GM18502 (cell line): Measurements from ENCODE around the gene ADORA3.
A peak's percentile ranks its signal among the peaks of the same experiment; 100 is the strongest.
"Not testable (repeated sequence)": the region's sequence is repeated elsewhere in the genome, so short reads cannot be mapped to it uniquely, and the experiment has no call there.

Source experiments
- ATAC-seq: cut with Tn5 transposase; IDR thresholded peaks from one replicate; pipeline ENCODE4 v1.9.1; 2021; ENCODE audit warnings: mild to moderate bottlenecking; ENCODE audit not compliant: unreplicated experiment, poor library complexity

Gene ADORA3

DNA sequence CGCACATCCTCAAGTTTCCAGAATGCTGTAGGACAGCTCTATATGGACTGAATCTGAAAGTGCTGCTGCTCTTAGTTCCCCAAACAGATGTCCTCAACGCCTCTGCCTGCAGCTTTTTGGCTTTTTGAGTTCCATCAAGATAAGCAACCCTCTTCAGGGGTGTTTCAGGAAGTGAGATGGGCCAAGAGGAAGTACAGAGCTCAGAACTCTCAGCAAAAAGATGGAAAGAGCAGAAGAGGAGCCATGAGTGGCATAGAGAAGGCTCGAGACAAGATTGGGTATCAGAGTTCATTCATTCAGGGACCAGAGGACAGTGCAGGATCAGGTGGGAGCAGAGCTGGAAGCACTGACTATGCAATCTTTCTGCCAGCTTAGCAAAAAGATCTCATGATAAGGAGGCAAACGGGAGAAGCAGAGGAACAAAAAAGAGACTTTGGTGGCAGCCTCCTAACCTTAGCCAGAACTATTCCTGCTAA lies at the start of gene ADORA3, which contains the start of gene TMIGD3:
Gene ADORA3, minus strand, starts transcription at position 49 of the 476 bp plus-strand sequence. CDS start 279 bp downstream, outside the sequence.
Gene TMIGD3, minus strand, starts transcription at position 49 of the 476 bp plus-strand sequence. CDS start 279 bp downstream, outside the sequence.
- ATAC-seq = no peak

DNA sequence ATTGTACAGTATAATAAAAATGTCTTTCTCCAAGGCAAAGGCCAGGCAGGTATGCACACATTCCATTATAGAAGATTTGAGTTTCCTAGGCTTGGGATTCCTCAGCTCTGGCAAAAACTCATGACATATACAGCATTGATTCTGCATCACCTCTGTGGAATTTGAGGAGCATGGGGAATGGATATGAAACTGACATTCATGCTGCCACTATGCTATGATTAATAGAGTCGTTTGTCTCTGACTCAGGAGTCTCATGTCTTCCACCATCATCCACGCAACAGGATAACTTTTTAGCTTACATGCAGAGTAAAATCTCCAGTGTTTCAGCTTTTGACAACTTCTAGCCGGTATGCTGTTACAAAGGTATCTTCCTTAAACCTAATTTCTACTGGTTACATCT lies 49.8 kb upstream of the ADORA3 start:
- ATAC-seq = no peak

DNA sequence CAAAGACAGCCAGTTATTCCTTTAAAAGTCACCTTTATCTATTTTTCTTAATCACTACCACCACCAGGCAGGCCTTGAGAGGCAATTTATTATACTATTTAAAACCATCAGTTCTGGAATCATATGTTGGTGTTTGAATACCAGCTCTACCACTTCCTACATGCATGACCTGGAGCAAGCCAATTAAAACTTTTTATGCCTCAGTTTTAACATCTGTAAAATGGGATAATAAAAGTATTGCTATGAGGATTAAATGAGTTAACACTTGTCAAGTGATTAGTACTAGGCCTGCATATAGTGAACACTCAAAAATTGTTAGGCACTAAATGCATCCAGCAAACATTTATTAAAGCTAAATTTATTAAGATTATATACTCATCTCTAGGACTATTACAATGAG lies 49.2 kb upstream of the ADORA3 start:
- ATAC-seq = no peak

DNA sequence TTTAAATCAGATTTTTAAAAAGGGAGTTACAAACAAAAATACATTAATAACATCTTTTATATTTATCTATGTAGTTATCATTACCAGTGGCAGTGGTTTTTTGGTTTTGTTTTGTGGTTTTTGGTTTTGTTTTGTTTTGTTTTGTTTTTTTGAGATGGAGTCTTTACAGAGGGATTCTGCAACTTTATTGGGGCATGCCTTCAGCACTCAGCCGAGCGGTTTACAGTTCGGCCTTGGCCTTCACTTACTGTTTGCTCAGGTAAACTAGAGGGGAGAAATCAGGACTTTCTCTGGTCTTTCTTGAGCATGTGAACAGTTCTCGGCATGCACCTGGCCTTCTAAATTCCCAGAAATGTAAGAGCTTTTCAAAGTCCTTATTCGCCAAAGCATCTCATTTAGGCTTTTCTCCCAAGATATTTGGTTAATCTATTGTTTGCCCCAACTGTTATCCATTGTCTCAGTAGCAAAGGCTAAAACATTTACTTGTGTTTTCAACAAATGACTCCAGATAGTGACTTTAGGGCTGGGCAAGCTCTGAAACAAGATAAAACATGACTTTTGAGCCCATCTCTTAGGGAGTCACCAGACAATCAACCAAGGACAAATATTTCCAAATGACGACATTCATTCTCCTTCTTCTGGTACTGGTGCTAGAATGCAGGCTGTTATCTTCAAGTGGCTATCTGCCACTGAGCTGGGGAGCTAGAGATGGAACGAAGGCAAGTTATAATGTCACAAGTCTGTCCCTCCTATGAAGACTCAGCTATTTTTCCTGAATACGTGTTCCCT lies 48.4 kb upstream of the ADORA3 start:
- ATAC-seq = no peak

DNA sequence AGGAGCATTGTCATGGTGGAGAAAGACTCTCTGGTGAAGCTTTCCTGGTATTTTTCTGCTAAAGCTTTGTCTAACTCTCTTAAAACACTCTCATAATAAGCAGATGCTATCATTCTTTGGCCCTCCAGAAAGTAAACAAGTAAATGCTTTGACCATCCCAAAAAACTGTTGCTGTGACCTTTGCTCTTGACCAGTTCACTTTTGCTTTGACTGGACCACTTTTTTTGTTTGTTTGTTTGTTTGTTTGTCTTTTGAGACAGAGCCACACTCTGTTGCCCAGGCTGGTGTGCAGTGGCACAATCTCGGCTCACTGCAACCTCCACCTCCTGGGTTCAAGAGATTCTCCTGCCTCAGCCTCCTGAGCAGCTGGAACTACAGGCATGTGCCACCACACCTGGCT lies 44.4 kb upstream of the ADORA3 start:
- ATAC-seq = not testable (repeated sequence)

DNA sequence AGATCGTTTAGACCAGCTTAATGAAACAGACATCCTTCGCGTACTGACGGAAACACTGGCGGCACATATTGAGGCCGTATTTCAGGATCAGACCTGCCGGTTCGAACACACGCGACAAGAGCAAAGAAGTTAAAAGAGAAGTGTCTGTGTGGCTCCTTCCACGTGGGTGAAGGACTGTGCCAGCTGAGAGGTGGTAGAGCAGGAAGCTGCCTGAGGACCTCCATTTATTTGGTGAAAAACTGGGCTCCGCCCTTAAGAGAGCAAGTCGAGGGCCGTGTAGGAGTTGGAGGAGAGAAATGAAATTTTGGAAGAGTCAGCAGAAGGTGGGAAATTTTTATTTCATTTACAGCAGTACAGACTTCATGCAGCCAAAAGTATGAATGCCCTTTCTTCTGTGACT lies 38.8 kb upstream of the ADORA3 start:
- ATAC-seq = no peak

DNA sequence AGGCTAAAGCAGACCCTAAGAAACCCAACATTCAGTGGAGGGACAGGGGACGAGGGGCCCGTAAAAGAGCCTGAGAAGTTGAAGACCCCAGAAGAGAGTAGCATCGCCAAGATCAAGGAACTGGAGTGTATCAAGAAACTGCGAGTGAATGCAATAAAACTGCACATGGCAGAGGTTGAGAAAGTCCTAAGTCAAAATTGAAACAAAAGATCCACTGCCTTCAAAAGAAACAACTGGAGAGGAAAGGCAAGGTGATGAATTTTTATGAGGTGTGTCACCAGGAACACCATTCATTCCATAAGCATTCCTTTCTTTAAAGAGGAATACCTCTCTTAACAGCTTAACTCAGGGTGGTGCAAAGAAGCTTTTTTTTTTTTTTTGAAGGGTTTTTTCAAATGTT lies 38.3 kb upstream of the ADORA3 start:
- ATAC-seq = no peak

DNA sequence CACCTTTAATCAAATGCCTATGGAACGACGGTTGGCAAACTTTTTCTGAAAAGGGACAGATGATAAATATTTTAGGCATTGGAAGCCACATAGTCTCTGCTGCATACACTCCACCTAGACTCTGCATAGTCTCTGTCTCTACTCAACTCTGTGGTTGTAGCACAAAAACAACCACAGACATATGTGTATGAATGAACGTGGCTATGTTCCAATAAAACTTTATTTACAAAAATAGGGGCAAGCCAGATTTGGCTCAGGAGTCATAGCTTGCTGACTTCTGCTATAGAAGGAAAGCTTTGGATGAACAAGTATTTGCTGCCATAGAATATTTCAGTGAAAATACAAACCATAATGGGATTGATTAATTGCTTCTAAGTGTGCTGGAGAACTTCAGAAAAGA lies 37.5 kb upstream of the ADORA3 start:
- ATAC-seq = no peak

DNA sequence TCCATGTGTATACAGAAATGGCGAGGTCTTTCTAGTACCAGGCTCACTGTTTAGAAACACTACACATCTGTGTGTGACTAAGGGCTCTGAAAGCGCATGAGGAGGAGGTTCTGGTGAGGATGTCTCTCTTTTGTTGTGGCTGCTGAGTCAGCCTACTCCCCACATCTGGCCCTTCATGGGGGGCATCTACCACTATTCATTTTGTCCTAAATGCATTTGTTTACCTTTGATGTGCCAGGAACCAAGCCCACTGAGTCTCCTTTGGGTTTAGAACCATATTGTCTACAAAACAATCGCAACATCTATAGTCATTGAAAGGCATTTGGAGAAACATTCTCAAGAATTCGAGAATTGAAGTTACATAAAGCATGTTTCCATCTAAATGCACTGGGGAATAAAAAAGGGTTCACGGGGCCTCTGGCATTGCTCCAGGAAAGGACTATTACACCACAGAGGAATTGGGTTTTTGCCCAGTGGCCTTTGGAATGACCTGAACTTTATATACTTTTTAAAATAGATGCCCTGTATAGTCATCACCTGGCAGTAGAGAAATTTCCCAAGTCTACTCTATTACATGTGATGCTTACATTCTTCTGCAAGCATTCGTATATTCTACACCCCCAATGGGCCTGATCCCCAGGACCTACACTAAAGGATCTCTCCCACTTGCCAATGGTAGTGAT lies 35.1 kb upstream of the ADORA3 start:
- ATAC-seq = no peak

DNA sequence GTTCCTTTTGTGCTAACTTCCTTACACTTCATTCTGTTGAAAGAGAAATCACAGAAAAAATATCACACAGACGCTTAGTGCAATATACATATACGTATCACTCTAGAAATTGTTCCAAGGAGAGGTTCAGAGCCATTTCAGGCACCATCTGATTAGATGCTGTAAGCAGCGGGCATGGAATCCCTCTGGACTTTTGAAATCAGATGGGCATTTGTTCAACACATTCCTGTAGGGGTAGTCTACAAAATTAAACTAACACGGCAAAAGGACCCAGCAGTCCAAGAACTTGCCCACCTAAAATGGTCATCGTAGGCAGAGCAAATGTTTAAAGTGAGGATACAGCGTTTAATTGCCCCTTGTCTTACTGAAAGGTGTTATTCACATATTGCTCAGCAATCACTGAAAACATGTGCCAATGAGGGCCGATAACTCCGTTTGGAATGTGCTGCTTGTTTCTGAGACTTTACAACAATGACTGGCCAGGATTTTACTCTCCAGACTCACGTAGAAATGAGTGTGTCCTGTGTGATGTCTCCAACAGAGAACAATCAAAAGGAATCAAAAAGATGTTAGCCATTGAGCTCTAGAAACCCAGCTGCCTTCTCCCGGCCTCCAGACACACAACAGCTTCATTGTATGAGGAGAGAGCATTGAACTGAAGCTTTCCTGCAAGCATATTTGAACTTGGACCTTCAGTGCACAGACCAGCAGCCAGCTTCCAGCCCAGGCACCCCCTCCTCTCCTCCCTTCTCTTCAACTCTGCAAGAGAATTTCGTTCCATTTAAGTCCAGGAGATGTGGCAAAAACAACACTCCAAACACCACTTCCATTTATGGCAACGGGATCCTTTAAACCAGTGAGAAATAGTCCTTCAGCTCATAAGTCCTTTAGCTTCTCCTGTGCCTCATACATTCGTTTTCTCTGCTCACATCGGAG lies 32.1 kb upstream of the ADORA3 start:
- no peak for ATAC-seq

DNA sequence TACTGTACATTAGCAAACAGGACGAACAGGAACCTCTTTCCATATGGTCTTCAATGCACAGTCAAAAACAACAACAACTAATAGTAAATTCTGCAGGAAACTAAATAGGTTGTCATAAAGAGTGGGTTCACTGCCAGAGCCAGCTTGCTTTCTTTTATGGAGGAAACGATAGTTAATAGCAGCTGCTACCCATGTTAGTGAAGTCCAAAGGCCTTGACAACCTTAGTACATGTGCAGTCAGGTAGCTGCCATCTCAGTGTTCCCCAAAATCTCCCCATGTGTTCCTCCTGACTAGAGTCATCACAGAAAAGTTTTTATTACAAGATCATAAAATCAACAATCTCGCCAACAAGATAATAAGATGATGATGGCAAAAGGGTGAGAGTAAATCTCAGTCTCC lies 16.6 kb upstream of the ADORA3 start:
- no peak for ATAC-seq

DNA sequence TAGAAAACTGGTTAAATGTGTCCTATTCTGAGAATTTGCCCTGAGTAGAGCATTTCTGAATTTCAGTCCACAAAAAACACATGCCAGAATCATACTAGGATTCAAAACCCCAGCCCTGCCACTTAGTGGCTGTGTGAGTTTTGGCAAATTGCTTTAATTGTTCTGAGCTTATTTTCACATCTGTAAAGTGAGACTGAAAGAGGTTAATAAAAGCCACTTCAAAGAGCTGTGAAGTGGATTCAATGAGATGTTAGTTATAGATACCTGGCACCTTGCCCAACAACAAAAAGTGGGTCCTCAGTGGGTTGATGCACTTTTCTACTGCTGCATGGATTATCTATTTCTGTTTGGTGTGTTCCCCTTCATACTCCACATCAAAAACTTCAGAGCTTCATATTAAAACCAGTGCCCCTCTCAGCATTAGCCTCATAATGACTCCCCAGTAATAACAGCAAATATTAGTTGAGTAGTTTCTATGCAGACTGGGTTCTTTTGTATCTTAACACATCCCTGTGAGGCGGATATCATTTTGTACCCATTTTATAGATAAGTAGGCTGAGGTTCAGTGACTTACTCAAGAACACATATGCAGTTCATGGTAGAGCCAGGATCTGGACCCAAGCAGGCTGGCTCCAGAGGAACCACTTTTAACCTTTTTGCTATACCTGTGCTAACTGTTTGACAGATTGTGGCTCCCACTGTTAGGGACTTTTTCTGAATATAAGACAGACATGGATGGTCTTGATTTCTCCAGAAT lies 14.2 kb upstream of the ADORA3 start:
- ATAC-seq = no peak

DNA sequence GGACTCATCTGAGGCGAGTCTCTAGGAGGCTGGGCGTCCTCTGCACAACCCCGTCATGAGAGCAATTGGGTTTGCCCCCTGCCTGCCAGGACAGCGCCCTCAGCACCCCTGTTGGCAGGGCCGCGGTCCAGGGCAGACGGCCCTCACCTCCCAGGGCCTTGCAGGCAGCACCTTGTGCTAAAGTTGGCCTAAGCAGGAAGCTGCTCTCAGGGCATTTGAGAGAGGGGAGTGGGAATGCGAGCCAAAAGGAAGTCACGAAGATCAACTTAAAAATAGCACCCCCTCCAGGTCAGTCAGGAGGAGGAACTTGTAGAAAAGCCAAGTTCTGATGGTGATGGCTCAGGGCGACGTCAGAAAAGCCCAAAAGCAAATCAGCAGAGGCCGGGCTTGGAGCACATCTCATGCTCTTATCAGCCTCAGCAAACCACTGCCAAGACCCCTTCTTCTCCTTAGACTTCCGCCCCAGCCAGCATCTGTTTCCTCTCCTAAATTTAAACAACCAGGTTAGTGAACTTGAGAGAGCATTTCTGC lies 12.6 kb upstream of the ADORA3 start:
- peak; percentile 51 for ATAC-seq

DNA sequence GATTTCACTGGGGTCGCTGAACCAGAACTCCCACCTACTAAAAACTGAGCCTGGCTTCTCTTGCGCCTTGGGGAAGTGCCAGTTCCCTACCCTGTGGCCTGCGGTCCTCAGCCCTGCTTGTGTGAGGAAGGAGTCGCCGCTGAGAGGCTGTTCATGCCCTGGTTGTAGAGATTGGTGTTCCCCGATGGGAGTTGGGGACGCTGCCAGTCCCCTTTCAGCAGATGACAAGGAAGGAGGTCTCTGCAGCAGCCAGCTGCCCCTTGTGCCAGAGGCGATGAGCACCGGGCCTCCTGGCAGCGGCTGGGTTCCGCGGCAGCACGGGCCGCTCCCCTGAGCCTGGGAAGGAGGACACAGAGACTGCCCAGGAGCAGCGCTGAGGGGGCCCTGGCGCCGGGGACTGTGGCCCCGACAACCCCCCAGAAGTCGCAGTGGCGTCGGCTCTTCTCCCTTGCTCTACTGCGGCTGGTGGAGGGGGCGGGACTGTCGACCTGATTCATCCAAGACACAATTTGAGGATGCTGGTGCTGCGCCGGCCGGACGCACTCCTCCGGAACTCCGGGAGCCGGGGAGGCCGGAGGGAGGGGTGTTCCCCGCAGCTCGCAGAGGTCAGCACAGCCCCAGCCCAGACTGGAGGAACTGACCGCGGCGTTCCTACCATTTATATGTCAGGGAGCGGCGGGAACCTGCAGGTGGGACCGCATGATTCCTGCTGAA lies 12.0 kb upstream of the ADORA3 start:
- ATAC-seq = peak; percentile 19

DNA sequence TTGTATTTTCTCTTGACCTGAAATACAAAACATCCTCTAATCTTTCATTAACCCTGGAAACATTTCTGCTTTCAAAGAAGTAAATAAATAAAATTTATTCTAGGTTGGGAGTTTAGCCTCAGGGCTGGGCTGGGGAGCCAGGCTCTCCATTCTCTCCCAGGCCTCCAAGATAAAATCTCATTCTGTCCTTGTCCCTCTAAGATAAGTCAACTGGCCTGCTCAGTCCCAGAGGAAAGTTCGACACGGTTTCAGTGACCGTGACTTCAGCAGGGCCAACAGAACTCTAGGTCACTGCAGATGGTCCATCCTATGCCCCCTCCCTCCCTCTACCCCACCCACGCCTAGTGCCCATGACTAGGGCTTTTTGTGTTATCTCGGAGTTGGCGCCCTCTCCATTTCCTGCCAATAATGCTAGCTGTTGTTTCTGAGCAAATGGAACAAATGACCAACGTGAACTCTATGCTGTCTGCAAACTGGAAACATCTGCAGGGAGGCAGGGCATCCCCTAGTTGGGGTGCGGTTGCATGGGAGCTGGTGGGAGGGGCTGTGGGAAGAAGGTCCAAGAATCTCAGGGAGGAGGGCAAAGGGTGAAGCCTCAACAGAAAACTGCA lies 10.1 kb upstream of the ADORA3 start:
- no peak for ATAC-seq

DNA sequence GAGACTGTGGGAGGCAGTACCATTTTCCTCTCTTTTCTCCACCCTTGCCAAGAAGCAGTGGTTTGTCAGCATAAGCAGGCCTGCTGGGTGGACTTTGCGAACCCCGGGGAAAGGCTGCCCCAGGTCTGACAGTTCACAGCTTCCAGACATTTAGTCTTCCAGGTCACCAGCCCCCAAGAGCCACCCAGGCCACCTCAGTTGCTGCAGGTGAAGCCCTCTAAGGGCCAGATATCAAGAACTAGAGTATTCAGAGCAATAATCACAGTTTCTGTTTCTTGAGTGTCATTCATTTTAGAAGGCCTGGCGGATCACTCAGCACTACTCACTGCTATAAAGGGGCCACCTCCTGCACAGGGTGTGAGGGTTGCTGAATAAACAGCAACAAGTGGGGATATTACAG lies 9.5 kb upstream of the ADORA3 start:
- no peak for ATAC-seq

DNA sequence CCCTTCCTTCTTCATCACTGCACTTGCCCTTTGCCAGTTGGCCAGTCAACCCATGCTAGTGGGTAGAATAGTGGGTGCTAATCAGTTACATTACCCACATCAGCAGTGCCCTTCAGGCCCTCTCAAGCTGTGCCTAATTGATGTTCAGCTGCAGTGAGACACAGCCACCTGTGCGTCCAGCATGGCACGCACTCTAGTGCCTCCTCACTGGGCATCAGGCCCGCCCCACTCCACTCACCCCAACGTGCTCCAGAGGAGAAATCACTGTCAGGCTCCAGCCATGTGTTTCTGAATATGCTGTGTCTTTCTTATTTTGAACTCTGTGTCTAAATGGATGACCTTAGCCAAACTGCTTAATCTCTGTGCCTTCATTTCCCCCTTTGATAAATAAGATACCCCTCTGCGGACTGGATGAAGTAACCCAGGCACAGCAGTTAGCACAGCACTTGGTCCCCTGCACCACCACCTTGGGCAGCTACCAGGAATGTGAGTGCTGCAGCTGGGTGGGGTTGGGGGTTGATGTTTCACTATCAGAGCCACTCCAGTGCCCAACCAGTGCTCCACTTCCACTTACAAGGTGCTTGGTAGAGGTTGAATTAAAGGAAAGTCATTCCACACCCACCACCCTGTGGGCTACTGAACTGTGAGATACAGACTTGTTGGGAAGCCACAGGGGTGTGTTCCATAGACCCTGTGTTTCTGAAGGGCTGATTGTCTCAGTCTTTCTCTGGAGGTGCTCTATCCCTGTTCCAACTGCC lies 8.9 kb upstream of the ADORA3 start:
- ATAC-seq = no peak

DNA sequence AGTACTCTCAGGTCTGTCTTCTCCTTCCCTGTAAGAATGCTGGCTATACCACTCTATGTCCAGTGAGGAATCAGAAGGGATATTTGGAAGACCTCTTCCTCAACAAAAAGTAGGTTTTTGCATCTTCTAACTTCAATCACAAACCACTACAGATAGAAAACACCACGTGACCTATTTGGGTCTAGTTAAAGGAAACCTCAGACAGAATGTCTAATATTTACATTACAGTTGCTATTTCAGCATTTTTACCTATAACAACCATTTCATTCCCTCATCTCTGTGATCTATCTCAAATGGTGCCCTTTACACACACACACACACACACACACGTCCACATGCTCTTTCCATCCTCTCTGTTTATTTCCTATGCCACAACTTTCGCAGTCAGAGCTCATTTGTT lies 7.9 kb upstream of the ADORA3 start:
- no peak for ATAC-seq
